ENCODE data around the gene MYO9B. TPM values are rescaled to one million over a fixed set of nuclear protein-coding genes. Genes with fewer than 3 reads are reported as not detected.

Gene MYO9B
- polyA plus RNA-seq, 1 donor (not counting 4 experiments of a cell fraction or from before 2014, with no cell fraction given): 14.3 TPM

DNA sequence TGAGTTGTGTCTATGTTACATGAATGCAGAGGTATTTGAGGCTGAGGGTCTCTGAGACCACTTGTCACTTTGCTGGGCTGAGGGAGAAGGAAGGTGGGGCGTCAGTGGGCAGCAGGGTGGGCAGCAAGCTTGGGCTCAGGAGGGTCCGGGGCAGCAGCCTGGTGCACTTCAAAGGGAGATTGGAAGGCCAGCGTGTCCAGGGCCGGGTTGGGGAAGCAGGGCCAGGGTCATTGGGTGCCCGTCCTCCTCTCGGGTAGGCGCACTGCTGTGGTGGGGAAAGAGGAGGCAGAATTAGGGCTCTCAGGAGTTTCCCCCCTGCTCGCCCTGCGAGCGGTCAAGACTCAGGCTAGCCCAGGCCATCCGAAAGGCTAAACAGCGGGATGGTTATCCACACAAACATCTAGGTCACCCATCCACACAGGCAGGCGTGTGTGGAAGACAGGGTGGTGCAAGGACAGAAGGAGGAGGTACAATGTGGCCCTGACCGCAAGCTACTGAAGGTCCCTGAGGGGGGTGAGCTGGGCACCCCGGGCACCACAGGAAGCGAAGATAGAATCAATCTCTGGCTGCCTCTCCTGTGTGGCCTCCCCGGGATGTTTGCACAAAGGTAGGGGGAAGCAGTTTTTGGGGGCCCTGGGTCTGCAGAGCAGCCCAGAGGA is 37.7 kb downstream of the MYO9B start:
- Histone ChIP-seq H4K20me1 (ENCODE audit: control insufficient read depth, extremely low read depth, insufficient read depth, low read length) (peaks cover 3% of the 10 kb centered on the region), H3K36me3 (ENCODE audit: control insufficient read depth in 2 of 2, extremely low read depth in 1 of 2, insufficient read depth in 2 of 2, low read length in 2 of 2) (peaks cover 9 to 12% of the 10 kb centered on the region in 2 experiments), H3K9me3 (ENCODE audit: control insufficient read depth, low read depth, low read length) (no peaks in the 10 kb centered on the region), H3K9me1 (ENCODE audit: control insufficient read depth, extremely low read depth, insufficient read depth, low read length) (peaks cover 7% of the 10 kb centered on the region), H3K4me1 (ENCODE audit: control insufficient read depth, extremely low read depth, insufficient read depth, low read length) (peaks cover 18% of the 10 kb centered on the region), H3K9ac (ENCODE audit: control insufficient read depth, extremely low read depth, insufficient read depth, low read length) (no peak overlapping the region), H3K79me2 (ENCODE audit: control insufficient read depth, insufficient read depth, low read length) (peaks cover 29% of the 10 kb centered on the region), H3K27me3 (ENCODE audit: control insufficient read depth, extremely low read depth, insufficient read depth, low read length) (no peaks in the 10 kb centered on the region), H3K4me2 (ENCODE audit: control insufficient read depth, extremely low read depth, insufficient read depth, low read depth, low read length) (no peak overlapping the region), H3K4me3 (ENCODE audit: control insufficient read depth in 2 of 3, extremely low read depth in 1 of 3, insufficient read depth in 2 of 3, low read depth in 1 of 3, low read length in 3 of 3) (no peak overlapping the region), H3K27ac (ENCODE audit: control insufficient read depth, insufficient read depth, low read length) (peak overlapping the region; percentile 79), H2AFZ (ENCODE audit: control insufficient read depth, low read length) (no peak overlapping the region)
- FAIRE-seq: no peak
- dilution Hi-C loops (cut with MboI; ENCODE audit: extremely low pct_ligation_motif_present, low sequenced_read_pairs): no loop called here
- no peak for TF ChIP-seq EZH2 (IDR thresholded peaks at IDR 0.05; ENCODE audit: low read length)
- TF ChIP-seq, protein P1, sequence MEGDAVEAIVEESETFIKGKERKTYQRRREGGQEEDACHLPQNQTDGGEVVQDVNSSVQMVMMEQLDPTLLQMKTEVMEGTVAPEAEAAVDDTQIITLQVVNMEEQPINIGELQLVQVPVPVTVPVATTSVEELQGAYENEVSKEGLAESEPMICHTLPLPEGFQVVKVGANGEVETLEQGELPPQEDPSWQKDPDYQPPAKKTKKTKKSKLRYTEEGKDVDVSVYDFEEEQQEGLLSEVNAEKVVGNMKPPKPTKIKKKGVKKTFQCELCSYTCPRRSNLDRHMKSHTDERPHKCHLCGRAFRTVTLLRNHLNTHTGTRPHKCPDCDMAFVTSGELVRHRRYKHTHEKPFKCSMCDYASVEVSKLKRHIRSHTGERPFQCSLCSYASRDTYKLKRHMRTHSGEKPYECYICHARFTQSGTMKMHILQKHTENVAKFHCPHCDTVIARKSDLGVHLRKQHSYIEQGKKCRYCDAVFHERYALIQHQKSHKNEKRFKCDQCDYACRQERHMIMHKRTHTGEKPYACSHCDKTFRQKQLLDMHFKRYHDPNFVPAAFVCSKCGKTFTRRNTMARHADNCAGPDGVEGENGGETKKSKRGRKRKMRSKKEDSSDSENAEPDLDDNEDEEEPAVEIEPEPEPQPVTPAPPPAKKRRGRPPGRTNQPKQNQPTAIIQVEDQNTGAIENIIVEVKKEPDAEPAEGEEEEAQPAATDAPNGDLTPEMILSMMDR (optimal IDR thresholded peaks at IDR 0.05 in 1 of 3, IDR thresholded peaks at IDR 0.05 in 1 of 3, conservative IDR thresholded peaks at IDR 0.05 in 1 of 3; ENCODE audit: extremely low read depth in 1 of 3, insufficient read depth in 2 of 3, low read length in 3 of 3): no peak
- no peak for DNase-seq (ENCODE audit: low read depth, low spot score)

DNA sequence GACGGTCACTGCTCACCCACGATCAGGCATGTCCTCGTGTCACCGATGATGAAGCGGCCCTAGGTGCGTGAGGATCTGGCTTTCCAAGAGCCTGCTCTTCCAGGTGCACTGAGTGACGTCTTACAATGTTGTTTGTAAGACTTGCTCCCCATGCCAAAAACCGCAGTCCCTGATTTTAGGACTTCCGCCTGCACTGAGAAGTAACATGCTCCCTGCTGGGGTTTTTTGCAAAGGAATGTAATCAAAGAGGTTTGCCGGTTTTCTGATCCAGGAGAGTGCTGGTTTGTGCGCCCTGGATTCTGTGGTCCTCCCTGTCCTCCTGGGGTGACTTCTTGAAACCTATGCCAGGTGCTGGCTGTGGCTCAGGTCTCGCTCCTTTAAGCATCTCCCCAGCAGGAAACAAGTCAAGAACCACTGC is 38.8 kb downstream of the MYO9B start:
- H2AFZ ChIP-seq (ENCODE audit: control insufficient read depth, low read length): peak overlapping the region; percentile 81
- H3K27ac ChIP-seq (ENCODE audit: control insufficient read depth, insufficient read depth, low read length): peak overlapping the region; percentile 79
- H3K4me3 ChIP-seq (ENCODE audit: control insufficient read depth in 2 of 3, extremely low read depth in 1 of 3, insufficient read depth in 2 of 3, low read depth in 1 of 3, low read length in 3 of 3): peak overlapping the region in 1 of 3 experiments; percentile 48
- peaks cover 33% of the 10 kb centered on the region for H3K79me2 ChIP-seq (ENCODE audit: control insufficient read depth, insufficient read depth, low read length)
- no peak for TF ChIP-seq EZH2 (IDR thresholded peaks at IDR 0.05; ENCODE audit: low read length)
- TF ChIP-seq, protein P1 (optimal IDR thresholded peaks at IDR 0.05 in 1 of 3, IDR thresholded peaks at IDR 0.05 in 1 of 3, conservative IDR thresholded peaks at IDR 0.05 in 1 of 3; ENCODE audit: extremely low read depth in 1 of 3, insufficient read depth in 2 of 3, low read length in 3 of 3): no peak
- no peak for DNase-seq (ENCODE audit: low read depth, low spot score)
- H3K27me3 ChIP-seq (ENCODE audit: control insufficient read depth, extremely low read depth, insufficient read depth, low read length): no peaks in the 10 kb centered on the region
- no peaks in the 10 kb centered on the region for H3K9me3 ChIP-seq (ENCODE audit: control insufficient read depth, low read depth, low read length)
- H3K4me1 ChIP-seq (ENCODE audit: control insufficient read depth, extremely low read depth, insufficient read depth, low read length): peaks cover 14% of the 10 kb centered on the region
- H3K4me2 ChIP-seq (ENCODE audit: control insufficient read depth, extremely low read depth, insufficient read depth, low read depth, low read length): peak overlapping the region; percentile 81
- peak; percentile 77 for FAIRE-seq
- dilution Hi-C loops (cut with MboI; ENCODE audit: extremely low pct_ligation_motif_present, low sequenced_read_pairs): no loop called here
- H3K9ac ChIP-seq (ENCODE audit: control insufficient read depth, extremely low read depth, insufficient read depth, low read length): peak overlapping the region; percentile 38
- H3K9me1 ChIP-seq (ENCODE audit: control insufficient read depth, extremely low read depth, insufficient read depth, low read length): peaks cover 7% of the 10 kb centered on the region
- H3K36me3 ChIP-seq (ENCODE audit: control insufficient read depth in 2 of 2, extremely low read depth in 1 of 2, insufficient read depth in 2 of 2, low read length in 2 of 2): peaks cover 9 to 16% of the 10 kb centered on the region in 2 experiments
- no peaks in the 10 kb centered on the region for H4K20me1 ChIP-seq (ENCODE audit: control insufficient read depth, extremely low read depth, insufficient read depth, low read length)
